Measurements from ENCODE around the gene EIF4G1. TPM values are rescaled to one million over a fixed set of nuclear protein-coding genes. Genes with fewer than 3 reads are reported as not detected.

Gene EIF4G1
- total and polyA plus RNA-seq, 2 of the 8 experiments (the other 6 are each of a cell fraction or from before 2014, with no cell fraction given), result 318 to 473 TPM

GRCh38 chr3:184298759-184299487 lies 15.5 kb upstream of the EIF4G1 start, which contains the start of gene PSMD2:
Gene PSMD2, plus strand, starts transcription at chr3:184299241. Its CDS starts 26 bp downstream, at chr3:184299267.
- peak within 1 kb of the TSS; percentile 74 to 93 (median 82) for H3K9ac ChIP-seq (replicated peaks in 1 of 4; ENCODE audit: extremely low read depth in 1 of 4, low read depth in 3 of 4, low read length in 3 of 4)
- peaks cover 8 to 20% of the 10 kb centered on the region in 2 experiments for H3K79me2 ChIP-seq (ENCODE audit: control insufficient read depth in 1 of 2, insufficient read depth in 2 of 2, low read length in 2 of 2)
- ChIA-PET CTCF (ENCODE audit: partially characterized antibody) (interaction anchor here (0.7 to 1.5 kb wide), 5 partner anchors 22 to 154 kb away, joined by 3 to 5 read pairs (median 3); no protein-coding TSS in a partner anchor), POLR2A (ENCODE audit: partially characterized antibody) (interaction anchor here (0.7 to 5.2 kb wide), 9 partner anchors 10 to 143 kb away, joined by 3 to 43 read pairs (median 5); partner anchors contain the start of genes DVL3 and EEF1AKMT4)
- H2BK12ac ChIP-seq (ENCODE audit: low read depth, low read length), result peak within 1 kb of the TSS; percentile 53; the same call in 1 of the 2 replicates
- FAIRE-seq (no peak), DNase-seq (ENCODE audit: low read depth in 1 of 2, low spot score in 2 of 2) (peak; percentile 80 to 94)
- H3K56ac ChIP-seq (replicated peaks; ENCODE audit: insufficient read length, low read depth, low read length), result peak within 1 kb of the TSS; percentile 32
- H4K91ac ChIP-seq (replicated peaks; ENCODE audit: insufficient read length, low read length), result peak within 1 kb of the TSS; percentile 18
- H3K27ac ChIP-seq (ENCODE audit: low read depth, low read length), result peak within 1 kb of the TSS; percentile 71; the same call in 1 of the 2 replicates
- no peak within 1 kb of the TSS for H3K14ac ChIP-seq (ENCODE audit: insufficient read length)
- H3K4me2 ChIP-seq (ENCODE audit: insufficient read depth in 1 of 2, low read depth in 2 of 2, low read length in 2 of 2), result peak within 1 kb of the TSS; percentile 84 to 92
- H2BK15ac ChIP-seq (ENCODE audit: low read length), result no peak within 1 kb of the TSS; the same call in 1 of the 2 replicates
- H3K4ac ChIP-seq (replicated peaks; ENCODE audit: insufficient read length, low read depth, low read length), result no peak within 1 kb of the TSS
- no peak within 1 kb of the TSS for H2AK5ac ChIP-seq (ENCODE audit: low read depth, low read length)
- H2AFZ ChIP-seq (ENCODE audit: low read length), result peak within 1 kb of the TSS; percentile 95
- no peak within 1 kb of the TSS for H3K23ac ChIP-seq (ENCODE audit: insufficient read length)
- H2BK20ac ChIP-seq (ENCODE audit: low read length), result no peak within 1 kb of the TSS
- WGBS, 2 experiments (ENCODE audit: extremely low coverage in 1 of 2, insufficient coverage in 1 of 2, insufficient read length in 1 of 2, insufficient replicate concordance in 2 of 2, low coverage in 1 of 2, low lambda C conversion rate in 2 of 2, missing lambda C conversion rate in 1 of 2), result 3% methylated on average over 45 of the region's 78 CpGs; no CpG with 5 or more reads in 1 of the 2 experiments
- H4K5ac ChIP-seq (ENCODE audit: insufficient read length, low read depth, low read length), result peak within 1 kb of the TSS; percentile 86
- H3K4me1 ChIP-seq (replicated peaks in 1 of 4; ENCODE audit: control insufficient read depth in 3 of 4, insufficient read depth in 4 of 4, low read length in 3 of 4), result peaks cover 0 to 7% (median 2%) of the 10 kb centered on the region in 4 experiments; a peak in 4 of 7 replicates
- peaks cover 0 to 9% of the 10 kb centered on the region in 2 experiments for H4K20me1 ChIP-seq (replicated peaks in 1 of 2; ENCODE audit: control insufficient read depth in 1 of 2, insufficient read depth in 2 of 2, low read length in 2 of 2)
- no peaks in the 10 kb centered on the region for H3K9me3 ChIP-seq (ENCODE audit: insufficient read depth in 2 of 2, low read depth in 1 of 2, low read length in 1 of 2)
- peak within 1 kb of the TSS; percentile 91 to 98 (median 95) for H3K4me3 ChIP-seq (ENCODE audit: extremely low read depth in 1 of 4, insufficient read depth in 2 of 4, low read depth in 3 of 4, low read length in 4 of 4)
- H3K23me2 ChIP-seq (ENCODE audit: low read depth, low read length), result peaks cover 10% of the 10 kb centered on the region
- peak within 1 kb of the TSS; percentile 60 for H2BK5ac ChIP-seq (ENCODE audit: low read depth, low read length)
- H3K36me3 ChIP-seq (ENCODE audit: control insufficient read depth in 2 of 4, insufficient read depth in 4 of 4, low read length in 3 of 4), result peaks cover 27 to 38% (median 35%) of the 10 kb centered on the region in 4 experiments
- H3K79me1 ChIP-seq (ENCODE audit: low read depth, low read length), result peaks cover 8% of the 10 kb centered on the region
- H4K8ac ChIP-seq (ENCODE audit: extremely low read depth, insufficient read depth, low read length), result peak within 1 kb of the TSS; percentile 95
- H2BK120ac ChIP-seq (replicated peaks; ENCODE audit: low read depth, low read length), result no peak within 1 kb of the TSS
- H3K18ac ChIP-seq (ENCODE audit: extremely low read depth, low read length), result peak within 1 kb of the TSS; percentile 87
- H3K27me3 ChIP-seq (replicated peaks in 1 of 4; ENCODE audit: control insufficient read depth in 3 of 4, extremely low read depth in 1 of 4, insufficient read depth in 3 of 4, low read length in 3 of 4), result no peaks in the 10 kb centered on the region
- TF ChIP-seq CHD2 (IDR thresholded peaks at IDR 0.05; ENCODE audit: low read length) (peak; percentile 92), EGR1 (IDR thresholded peaks at IDR 0.05; ENCODE audit: borderline replicate concordance, low read depth, low read length) (peak; percentile 20; the same call in 1 of the 2 replicates), ASH2L (IDR thresholded peaks at IDR 0.05; ENCODE audit: low read length) (peak; percentile 58), BRCA1 (IDR thresholded peaks at IDR 0.05; ENCODE audit: low read depth, low read length) (peak; percentile 77), KDM4A (IDR thresholded peaks at IDR 0.05; ENCODE audit: low read depth, low read length, severe bottlenecking) (no peak), POLR2AphosphoS5 (IDR thresholded peaks at IDR 0.05; ENCODE audit: low read depth, low read length) (peak; percentile 81), POLR2A (IDR thresholded peaks at IDR 0.05; ENCODE audit: control extremely low read depth in 1 of 2, low read depth in 2 of 2, low read length in 2 of 2) (peak; percentile 80 to 83), JUN (IDR thresholded peaks at IDR 0.05; ENCODE audit: low read depth, low read length) (no peak), EP300 (IDR thresholded peaks at IDR 0.05; ENCODE audit: borderline replicate concordance in 1 of 2, low read depth in 2 of 2, low read length in 2 of 2) (no peak), PHF8 (conservative IDR thresholded peaks at IDR 0.05; ENCODE audit: low read depth, low read length) (peak; percentile 92), SIX5 (IDR thresholded peaks at IDR 0.05; ENCODE audit: low read depth, low read length) (peak; percentile 47), TAF1 (IDR thresholded peaks at IDR 0.05; ENCODE audit: low read depth, low read length) (peak; percentile 91), BACH1 (IDR thresholded peaks at IDR 0.05; ENCODE audit: low read length) (no peak)

Data from H1 (cell line).